CD14-positive monocyte (primary cell): ENCODE results near the gene FBXO8. TPM values are rescaled to one million over a fixed set of nuclear protein-coding genes. Genes with fewer than 3 reads are reported as not detected.
A peak's percentile ranks its signal among the peaks of the same experiment; 100 is the strongest.

Experiments
- DNase-seq, 3 donors: peaks; one replicate each; pipeline ENCODE4 v3.0.0-alpha.2; 2011 to 2022
- H2AFZ ChIP-seq: 2 replicates; pipeline ENCODE4 v1.6.0; 2012; ENCODE audit warnings: mild to moderate bottlenecking, low read depth, low read length, inconsistent platforms; ENCODE audit not compliant: insufficient read depth, poor library complexity, severe bottlenecking
- H3K27ac ChIP-seq, 2 donors: 1 replicate in 1 of 2; 2 replicates in 1 of 2; pipeline ENCODE4 v1.5.1; 2012 to 2013; ENCODE audit warnings: low read length in 2 of 2, control low read depth in 1 of 2, inconsistent platforms in 1 of 2, low read depth in 1 of 2, mild to moderate bottlenecking in 1 of 2
- H3K27me3 ChIP-seq, 2 donors: one replicate each; pipeline versions ENCODE4 v1.6.0 to v1.6.1; 2011 to 2013; ENCODE audit warnings: low read length in 2 of 2; ENCODE audit not compliant: control insufficient read depth in 2 of 2, insufficient read depth in 2 of 2
- H3K36me3 ChIP-seq, 2 donors: replicated peaks in 1 of 2; 1 replicate in 1 of 2; 2 replicates in 1 of 2; pipeline versions ENCODE4 v1.5.1 to v1.6.1; 2012 to 2013; ENCODE audit warnings: low read length in 2 of 2, control low read depth in 1 of 2, inconsistent platforms in 1 of 2, mild to moderate bottlenecking in 1 of 2; ENCODE audit not compliant: insufficient read depth in 2 of 2, control insufficient read depth in 1 of 2
- H3K4me1 ChIP-seq, 2 donors: 1 replicate in 1 of 2; 2 replicates in 1 of 2; pipeline versions ENCODE4 v1.5.1 to v1.6.1; 2012 to 2013; ENCODE audit warnings: low read length in 2 of 2, control low read depth in 1 of 2, inconsistent platforms in 1 of 2, mild to moderate bottlenecking in 1 of 2, moderate library complexity in 1 of 2; ENCODE audit not compliant: insufficient read depth in 2 of 2, control insufficient read depth in 1 of 2
- H3K4me2 ChIP-seq: replicated peaks from 2 replicates; pipeline ENCODE3; 2012; ENCODE audit warnings: low read length, moderate library complexity, mild to moderate bottlenecking; ENCODE audit not compliant: poor library complexity, severe bottlenecking; ENCODE audit errors: extremely low read depth
- H3K4me3 ChIP-seq, 3 experiments: fragments of 200-600 bp in 1 of 3; sonication (generic) in 1 of 3; replicated peaks in 1 of 3; 1 replicate in 2 of 3; 2 replicates in 1 of 3; pipeline ENCODE4 v1.5.1; 2011 to 2013; ENCODE audit warnings: low read length in 3 of 3, mild to moderate bottlenecking in 3 of 3, control low read depth in 2 of 3, low read depth in 2 of 3, inconsistent platforms in 1 of 3, moderate library complexity in 1 of 3
- H3K79me2 ChIP-seq: 2 replicates; pipeline ENCODE4 v1.6.0; 2012; ENCODE audit warnings: mild to moderate bottlenecking, control low read depth, inconsistent platforms, low read length, moderate library complexity; ENCODE audit not compliant: insufficient read depth
- H3K9ac ChIP-seq: 2 replicates; pipeline ENCODE4 v1.6.0; 2017; ENCODE audit warnings: low read length, mild to moderate bottlenecking; ENCODE audit not compliant: insufficient read depth, poor library complexity, severe bottlenecking
- H3K9me3 ChIP-seq, 2 donors: replicated peaks in 1 of 2; 1 replicate in 1 of 2; 2 replicates in 1 of 2; pipeline versions ENCODE4 v1.5.1 to v1.6.1; 2012 to 2013; ENCODE audit warnings: low read length in 2 of 2, control low read depth in 1 of 2; ENCODE audit not compliant: control insufficient read depth in 1 of 2, insufficient read depth in 1 of 2
- H4K20me1 ChIP-seq: 2 replicates; pipeline ENCODE4 v1.6.0; 2012; ENCODE audit warnings: mild to moderate bottlenecking, low read length, control low read depth, moderate library complexity; ENCODE audit not compliant: insufficient read depth
- H3K27ac Mint-ChIP-seq, 7 donors: one replicate each; pipeline ENCODE4 v1.8.0; 2020; ENCODE audit warnings: mild to moderate bottlenecking in 7 of 7, mixed read lengths in 7 of 7, moderate library complexity in 6 of 7, inconsistent platforms in 2 of 7
- H3K27me3 Mint-ChIP-seq, 3 donors: one replicate each; pipeline ENCODE4 v1.8.0; 2021 to 2022; ENCODE audit warnings: low read depth in 3 of 3, mild to moderate bottlenecking in 3 of 3, mixed read lengths in 3 of 3, moderate library complexity in 3 of 3, inconsistent platforms in 1 of 3
- H3K36me3 Mint-ChIP-seq, 2 donors: one replicate each; pipeline ENCODE4 v1.8.0; 2020; ENCODE audit warnings: mixed read lengths in 2 of 2, inconsistent platforms in 1 of 2, mild to moderate bottlenecking in 1 of 2
- H3K4me1 Mint-ChIP-seq: one replicate; pipeline ENCODE4 v1.8.0; 2020; ENCODE audit warnings: mild to moderate bottlenecking, mixed read lengths
- H3K4me3 Mint-ChIP-seq, 2 donors: one replicate each; pipeline ENCODE4 v1.8.0; 2020; ENCODE audit warnings: mild to moderate bottlenecking in 2 of 2, mixed read lengths in 2 of 2, moderate library complexity in 1 of 2
- H3K9me3 Mint-ChIP-seq, 7 donors: one replicate each; pipeline ENCODE4 v1.8.0; 2020 to 2022; ENCODE audit warnings: mixed read lengths in 7 of 7, mild to moderate bottlenecking in 6 of 7, moderate library complexity in 6 of 7, inconsistent platforms in 2 of 7
- CTCF ChIP-seq: fragments of 200-600 bp; IDR thresholded peaks from one replicate; pipeline ENCODE4 v1.8.0; 2022; ENCODE audit warnings: antibody characterized with exemption, mild to moderate bottlenecking
- WGBS: methylation state at CpG from one replicate; pipeline ENCODE4 v1.1.5; 2013; ENCODE audit warnings: missing lambda C conversion rate; ENCODE audit not compliant: insufficient coverage; 5-methylcytosine and 5-hydroxymethylcytosine counted together
- intact Hi-C, 2 donors: fragments of 100-400 bp; cut with micrococcal nuclease; formaldehyde crosslinking; loops; one replicate each; pipeline versions ENCODE4 v1.15.0 to v1.15.1; 2023
- polyA minus RNA-seq: library from RNA; depleted of rRNA, polyadenylated mRNA; stranded (reverse); fragments of >200 nt; gene quantifications from 2 replicates; pipeline ENCODE4 v1.2.3, GENCODE V29; 2012
- polyA plus RNA-seq, 3 donors: library from polyadenylated mRNA; depleted of rRNA in 1 of 3; unstranded in 2 of 3; stranded (reverse) in 1 of 3; fragments of 300-500 nt in 2 of 3; fragments of >200 nt in 1 of 3; fragmentation: Illumina TruSeq in 2 of 3; gene quantifications; 1 replicate in 2 of 3; 2 replicates in 1 of 3; pipeline ENCODE4 v1.2.3, GENCODE V29; 2012 to 2021
- total RNA-seq, 12 experiments: library from RNA in 1 of 12; stranded (reverse) in 1 of 12; fragments of 120-200 nt in 1 of 12; gene quantifications; one replicate each; pipeline ENCODE4 v1.2.4 and lab custom pipeline; 2013 to 2026; ENCODE audit warnings: mixed read lengths in 6 of 12, inconsistent platforms in 1 of 12

FBXO8 gene
- 24.3 TPM for total RNA-seq (2013)
- polyA plus RNA-seq = 1 to 10 TPM; 3.9 to 6.5 (median 5.4) TPM
- polyA minus RNA-seq = 6.9 and 12.1 TPM in 2 replicates
- 7.9 to 20.0 (median 13.9) reads per million in 11 experiments for total RNA-seq (lab: John Stamatoyannopoulos, UW)

- peaks cover 2% of the 10 kb centered on the region for H4K20me1 ChIP-seq
- Mint-ChIP-seq H3K4me1 (peaks cover 50% of the 10 kb centered on the region), H3K4me3 (peak within 1 kb of the TSS; percentile 93 to 96), H3K27me3 (peaks cover 0 to 2% (median 0%) of the 10 kb centered on the region in 3 donors), H3K27ac (peak within 1 kb of the TSS; percentile 99 to 100 (median 99)), H3K36me3 (peaks cover 9 to 14% of the 10 kb centered on the region in 2 donors), H3K9me3 (peaks cover 0 to 3% (median 0%) of the 10 kb centered on the region in 7 donors)
- intact Hi-C loops = no loop called here
- H3K4me3 ChIP-seq = peak within 1 kb of the TSS; percentile 90 to 98 (median 93)
- peaks cover 81% of the 10 kb centered on the region for H3K79me2 ChIP-seq
- peak; percentile 72 to 77 (median 74) for DNase-seq
- H3K27ac ChIP-seq = peak within 1 kb of the TSS; percentile 93 to 100
- peak within 1 kb of the TSS; percentile 98 for H3K9ac ChIP-seq
- no peak for TF ChIP-seq CTCF
- WGBS = under 1% methylated on average over 33 of the region's 52 CpGs
- H3K4me1 ChIP-seq = peaks cover 15 to 29% of the 10 kb centered on the region in 2 donors
- no peaks in the 10 kb centered on the region for H3K9me3 ChIP-seq
- H3K27me3 ChIP-seq = no peaks in the 10 kb centered on the region
- peak within 1 kb of the TSS; percentile 83 for H3K4me2 ChIP-seq
- peak within 1 kb of the TSS; percentile 92 for H2AFZ ChIP-seq
- peaks cover 0 to 4% of the 10 kb centered on the region in 2 donors for H3K36me3 ChIP-seq
Observed at GRCh38 chr4:174283507-174284471, at the start of gene FBXO8, which contains the start of gene CEP44. Gene FBXO8, minus strand, starts transcription at chr4:174283667. Its CDS starts 20,575 bp downstream, at chr4:174263092. Gene CEP44, plus strand, starts transcription at chr4:174283911. Its CDS starts 15,211 bp downstream, at chr4:174299122.

- Histone ChIP-seq H3K79me2 (no peaks in the 10 kb centered on the region), H3K27me3 (no peaks in the 10 kb centered on the region), H3K4me1 (no peaks in the 10 kb centered on the region), H3K4me2 (no peak overlapping the region), H3K27ac (no peak overlapping the region), H3K4me3 (no peak overlapping the region), H3K9ac (no peak overlapping the region), H3K9me3 (no peaks in the 10 kb centered on the region), H3K36me3 (no peaks in the 10 kb centered on the region), H2AFZ (no peak overlapping the region), H4K20me1 (no peaks in the 10 kb centered on the region)
- Mint-ChIP-seq H3K9me3 (peaks cover 0 to 1% (median 0%) of the 10 kb centered on the region in 7 donors), H3K4me1 (no peaks in the 10 kb centered on the region), H3K27ac (no peak overlapping the region), H3K4me3 (no peak overlapping the region), H3K27me3 (peaks cover 0 to 2% (median 0%) of the 10 kb centered on the region in 3 donors), H3K36me3 (no peaks in the 10 kb centered on the region)
- intact Hi-C loops = no loop called here
- WGBS = no CpG with 5 or more reads among the region's 4 CpGs
- TF ChIP-seq CTCF = no peak
- DNase-seq = no peak
Observed at GRCh38 chr4:174332741-174333493, 49.5 kb upstream of the FBXO8 start.
